Right cardiac atrium (tissue), 5 donors: ENCODE results near the gene MKKS. TPM values are rescaled to one million over a fixed set of nuclear protein-coding genes. Genes with fewer than 3 reads are reported as not detected.

ENCODE experiments used
- ATAC-seq, 2 donors: fragments of 200-7000 bp; cut with Tn5 transposase; one replicate each; pipeline versions ENCODE4 v1.8.0 to v1.9.1; 2020; ENCODE audit warnings: moderate library complexity in 2 of 2, mild to moderate bottlenecking in 1 of 2
- DNase-seq, 3 donors: peaks; one replicate each; pipeline ENCODE4 v3.0.0-alpha.2; 2020
- H3K27ac ChIP-seq: one replicate; pipeline ENCODE4 v1.5.1; 2013; ENCODE audit warnings: mild to moderate bottlenecking, low read length, control low read depth, moderate library complexity
- H3K27me3 ChIP-seq: one replicate; pipeline ENCODE4 v1.6.1; 2013; ENCODE audit not compliant: control insufficient read depth, insufficient read depth
- H3K4me1 ChIP-seq: one replicate; pipeline ENCODE4 v1.6.1; 2013; ENCODE audit warnings: low read length; ENCODE audit not compliant: control insufficient read depth, insufficient read depth
- H3K4me3 ChIP-seq: one replicate; pipeline ENCODE4 v1.5.1; 2013; ENCODE audit warnings: low read length, control low read depth
- H3K9me3 ChIP-seq: one replicate; pipeline ENCODE4 v1.6.1; 2013; ENCODE audit warnings: low read length; ENCODE audit not compliant: control insufficient read depth
- WGBS: extraction: QIAGEN DNeasy Blood & Tissue Kit; methylation state at CpG from one replicate; pipeline ENCODE4 v1.1.7; 2013; 5-methylcytosine and 5-hydroxymethylcytosine counted together
- intact Hi-C, 4 donors: fragments of 100-400 bp; cut with DNase I; formaldehyde crosslinking; loops; one replicate each; pipeline versions ENCODE4 v1.11.0 to v1.14.0; 2022 to 2023
- polyA plus RNA-seq: library from polyadenylated mRNA; stranded (reverse); fragments of 200-250 nt; gene quantifications from one replicate; pipeline ENCODE4 v1.2.3, GENCODE V29; 2013
- total RNA-seq, 4 donors: library from RNA; stranded (reverse); fragmentation: NEBNext Ultra II Directional; extraction: Animal tissue kit (Norgen Biotek cat#: 25700); gene quantifications; one replicate each; pipeline ENCODE4 v1.2.1, GENCODE V29; 2021
- donor health status: healthy with polysubstance abuse.
- donor health status: DM: no; HTN: yes; CAD: no.
- donor health status: DM: no; HTN: no; CAD: no.
- donor health status: DM: no; HTN: yes; CAD: no; lungs with severe emphysema.
- donor health status: DM: yes; HTN: yes; CAD: no.

MKKS gene
- total and polyA plus RNA-seq, 5 donors, result 20.0 to 32.3 (median 28.8) TPM

GRCh38 chr20:10469599-10469998 is 35.6 kb upstream of the MKKS start:
- Histone ChIP-seq H3K4me1 (peaks cover 2% of the 10 kb centered on the region), H3K4me3 (no peak overlapping the region), H3K27me3 (no peaks in the 10 kb centered on the region), H3K27ac (no peak overlapping the region), H3K9me3 (no peaks in the 10 kb centered on the region)
- intact Hi-C loops, result loop anchor here in 1 of 4 donors (5.0 kb wide), 1 partner anchor 1073 kb away; no protein-coding TSS in a partner anchor
- DNase-seq, result peak in 2 of 3 donors; percentile 28 to 60
- peak; percentile 59 to 76 for ATAC-seq
- 23% methylated on average over 7 of the region's 7 CpGs for WGBS

DNA sequence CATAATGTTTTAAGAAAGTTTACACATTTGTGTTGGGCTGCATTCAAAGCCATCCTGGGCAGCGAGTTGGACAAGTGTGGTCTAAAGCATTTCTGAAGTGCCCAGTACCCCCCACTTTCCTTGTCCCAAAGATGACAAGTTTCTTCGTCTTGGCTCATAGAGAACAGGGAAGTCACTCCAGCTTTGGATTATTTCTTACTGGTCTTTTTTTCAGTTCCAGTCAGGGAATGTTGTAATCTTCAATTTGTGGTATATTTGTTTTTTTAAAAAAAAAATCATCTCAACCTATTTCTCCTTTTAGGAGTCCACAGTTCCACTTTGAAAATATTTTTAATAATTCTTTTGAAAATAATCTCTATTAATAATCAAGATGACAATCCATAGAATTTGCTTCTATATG is 35.0 kb upstream of the MKKS start:
- Histone ChIP-seq H3K4me1 (no peaks in the 10 kb centered on the region), H3K27me3 (no peaks in the 10 kb centered on the region), H3K9me3 (no peaks in the 10 kb centered on the region), H3K27ac (no peak overlapping the region), H3K4me3 (no peak overlapping the region)
- ATAC-seq (no peak), DNase-seq (no peak)
- intact Hi-C loops, result loop anchor here in 1 of 4 donors (5.0 kb wide), 1 partner anchor 1073 kb away; no protein-coding TSS in a partner anchor
- WGBS, result 75% methylated on average over 2 of the region's 2 CpGs

- Histone ChIP-seq H3K4me3 (no peak overlapping the region), H3K4me1 (no peaks in the 10 kb centered on the region), H3K9me3 (no peaks in the 10 kb centered on the region), H3K27ac (no peak overlapping the region), H3K27me3 (no peaks in the 10 kb centered on the region)
- intact Hi-C loops, result loop anchor here in 1 of 4 donors (5.0 kb wide), 1 partner anchor 1074 kb away; no protein-coding TSS in a partner anchor
- ATAC-seq (no peak), DNase-seq (no peak)
- WGBS, result 30% methylated on average over 2 of the region's 2 CpGs
These were observed 34.4 kb upstream of the MKKS start for GRCh38 chr20:10468340-10468845.

DNA sequence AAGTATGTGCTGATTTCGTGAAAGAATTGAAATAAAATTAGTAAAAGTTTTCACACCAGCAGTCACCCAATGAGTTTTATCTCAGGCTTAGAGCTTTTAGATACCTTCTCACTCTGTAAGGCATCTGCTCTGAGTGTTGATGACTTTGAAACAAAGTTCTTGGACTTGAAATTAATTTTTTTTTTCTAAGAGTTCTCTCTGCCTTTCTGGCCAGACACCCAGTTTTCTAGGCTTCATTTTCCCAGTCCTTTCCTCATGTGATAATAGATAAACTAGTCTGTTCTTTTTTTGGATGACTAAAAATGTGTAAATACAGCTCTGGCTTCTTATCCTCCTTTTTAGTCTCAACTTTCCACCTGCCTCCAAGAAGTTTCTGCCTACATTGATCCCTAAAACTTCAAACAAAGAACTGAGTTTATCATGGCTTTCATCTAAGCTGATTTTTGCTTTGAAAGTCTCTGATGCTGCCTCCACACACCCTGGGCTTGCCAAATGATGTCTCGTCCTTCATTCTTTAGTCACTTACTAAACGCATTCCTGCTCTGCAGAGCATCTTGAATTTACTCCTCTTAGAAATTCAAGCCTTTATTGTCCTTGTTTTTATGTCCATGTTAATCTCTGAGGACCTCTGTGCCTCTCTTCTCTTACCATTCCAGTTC is 33.8 kb upstream of the MKKS start:
- Histone ChIP-seq H3K4me1 (no peaks in the 10 kb centered on the region), H3K27ac (no peak overlapping the region), H3K27me3 (no peaks in the 10 kb centered on the region), H3K4me3 (no peak overlapping the region), H3K9me3 (no peaks in the 10 kb centered on the region)
- intact Hi-C loops, result loop anchor here in 1 of 4 donors (5.0 kb wide), 1 partner anchor 1074 kb away; no protein-coding TSS in a partner anchor
- 34% methylated on average over 3 of the region's 3 CpGs for WGBS
- ATAC-seq, result no peak
- no peak for DNase-seq

DNA sequence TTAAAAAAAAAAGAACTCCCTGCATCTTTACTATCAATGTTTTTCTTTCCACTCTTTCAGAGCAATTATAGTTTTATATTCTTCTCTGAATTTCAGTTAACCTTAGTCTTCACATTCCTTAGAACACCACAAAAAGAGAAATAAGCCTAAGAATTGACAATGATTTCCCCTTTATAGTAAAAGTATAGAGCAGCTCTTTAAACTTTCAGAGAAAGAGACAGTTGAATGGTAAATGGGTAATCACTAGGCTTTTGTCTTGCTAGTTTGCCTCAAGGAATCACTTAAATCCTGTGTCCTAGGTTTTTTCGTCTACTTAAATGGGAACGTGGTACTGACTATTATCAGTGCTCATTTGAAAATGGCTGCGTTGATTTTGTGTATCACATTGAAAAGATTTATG is 32.8 kb upstream of the MKKS start:
- WGBS, result 56% methylated on average over 3 of the region's 3 CpGs
- DNase-seq (no peak), ATAC-seq (no peak)
- H3K4me1 ChIP-seq, result no peaks in the 10 kb centered on the region
- H3K27ac ChIP-seq, result no peak overlapping the region
- H3K27me3 ChIP-seq, result no peaks in the 10 kb centered on the region
- peak overlapping the region; percentile 29 for H3K4me3 ChIP-seq
- H3K9me3 ChIP-seq, result no peaks in the 10 kb centered on the region
- intact Hi-C loops, result loop anchor here in 1 of 4 donors (5.0 kb wide), 1 partner anchor 1075 kb away; no protein-coding TSS in a partner anchor

GRCh38 chr20:10466325-10466724 is 32.3 kb upstream of the MKKS start:
- 29% methylated on average over 4 of the region's 4 CpGs for WGBS
- no peaks in the 10 kb centered on the region for H3K9me3 ChIP-seq
- no peaks in the 10 kb centered on the region for H3K4me1 ChIP-seq
- peak overlapping the region; percentile 29 for H3K4me3 ChIP-seq
- no peaks in the 10 kb centered on the region for H3K27me3 ChIP-seq
- ATAC-seq (peak; percentile 43 to 50), DNase-seq (no peak)
- peak overlapping the region; percentile 45 for H3K27ac ChIP-seq
- intact Hi-C loops, result loop anchor here in 1 of 4 donors (5.0 kb wide), 1 partner anchor 1076 kb away; no protein-coding TSS in a partner anchor

GRCh38 chr20:10465135-10465534 is 31.1 kb upstream of the MKKS start:
- DNase-seq (no peak), ATAC-seq (no peak)
- Histone ChIP-seq H3K4me3 (no peak overlapping the region), H3K4me1 (no peaks in the 10 kb centered on the region), H3K27ac (no peak overlapping the region), H3K27me3 (no peaks in the 10 kb centered on the region), H3K9me3 (no peaks in the 10 kb centered on the region)
- 93% methylated on average over 3 of the region's 3 CpGs for WGBS
- intact Hi-C loops, result loop anchor here in 1 of 4 donors (5.0 kb wide), 1 partner anchor 1077 kb away; no protein-coding TSS in a partner anchor

DNA sequence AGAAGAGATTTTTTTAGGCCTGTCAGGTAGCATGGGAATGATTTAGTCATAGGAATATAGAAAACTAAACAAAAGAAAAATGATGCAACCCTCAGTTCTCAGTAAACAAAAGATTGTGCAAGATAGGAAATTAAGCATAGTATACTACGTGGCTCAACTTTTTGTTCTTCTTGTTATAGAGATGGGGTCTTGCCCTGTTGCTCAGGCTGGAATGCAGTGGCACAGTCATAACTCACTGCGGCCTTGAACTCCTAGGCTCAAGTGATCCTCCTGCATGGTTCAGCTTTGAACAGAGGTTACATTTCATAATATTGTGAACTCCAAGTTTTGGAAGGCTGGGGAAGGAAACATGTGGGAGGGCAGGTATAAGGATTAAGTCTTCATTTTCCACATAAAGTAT is 29.6 kb upstream of the MKKS start:
- Histone ChIP-seq H3K4me3 (no peak overlapping the region), H3K27ac (no peak overlapping the region), H3K9me3 (no peaks in the 10 kb centered on the region), H3K27me3 (no peaks in the 10 kb centered on the region), H3K4me1 (no peaks in the 10 kb centered on the region)
- 92% methylated on average over 2 of the region's 2 CpGs for WGBS
- intact Hi-C loops, result no loop called here
- DNase-seq (no peak), ATAC-seq (no peak)

DNA sequence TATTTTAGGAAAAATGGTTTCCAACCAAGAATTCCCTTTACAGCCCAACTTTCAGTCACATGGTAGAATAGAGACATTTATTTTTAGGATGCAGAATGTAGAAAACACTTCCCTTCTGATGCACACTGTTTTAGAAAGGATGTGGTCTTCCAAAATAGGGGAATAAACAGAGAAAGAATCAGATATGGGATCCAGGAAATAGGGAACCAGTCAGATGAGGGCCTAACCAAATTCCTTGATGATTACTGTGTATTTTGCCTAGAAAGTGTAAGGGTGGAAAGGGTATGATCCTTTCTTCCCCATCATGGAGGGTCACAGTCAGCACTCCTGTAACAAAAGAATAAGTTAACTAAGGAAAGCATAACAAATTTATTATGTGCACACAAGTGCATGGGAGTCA is 28.5 kb upstream of the MKKS start:
- no peak for DNase-seq
- no peak overlapping the region for H3K4me3 ChIP-seq
- H3K27ac ChIP-seq, result no peak overlapping the region
- no peaks in the 10 kb centered on the region for H3K9me3 ChIP-seq
- intact Hi-C loops, result no loop called here
- ATAC-seq, result no peak
- H3K4me1 ChIP-seq, result no peaks in the 10 kb centered on the region
- H3K27me3 ChIP-seq, result no peaks in the 10 kb centered on the region

GRCh38 chr20:10461495-10461894 is 27.5 kb upstream of the MKKS start:
- intact Hi-C loops, result no loop called here
- no peaks in the 10 kb centered on the region for H3K27me3 ChIP-seq

GRCh38 chr20:10454151-10454750 is 20.2 kb upstream of the MKKS start:
- H3K9me3 ChIP-seq, result no peaks in the 10 kb centered on the region
- H3K27me3 ChIP-seq, result no peaks in the 10 kb centered on the region
- ATAC-seq (no peak), DNase-seq (no peak)
- H3K27ac ChIP-seq, result no peak overlapping the region
- no peak overlapping the region for H3K4me3 ChIP-seq
- intact Hi-C loops, result no loop called here
- no peaks in the 10 kb centered on the region for H3K4me1 ChIP-seq

More at GRCh38 chr20:10461495-10461894, 27.5 kb upstream of the MKKS start:
- Histone ChIP-seq H3K27ac (no peak overlapping the region), H3K4me1 (no peaks in the 10 kb centered on the region), H3K4me3 (no peak overlapping the region), H3K9me3 (no peaks in the 10 kb centered on the region)
- DNase-seq, result no peak
- WGBS, result 97% methylated on average over 2 of the region's 2 CpGs
- ATAC-seq, result no peak
